GM19397 (cell line): ENCODE measurements around the gene SERPINB6.
"Not testable (repeated sequence)": the region's sequence is repeated elsewhere in the genome, so short reads cannot be mapped to it uniquely, and the experiment has no call there.

ENCODE experiments used
- ATAC-seq: cut with Tn5 transposase; IDR thresholded peaks from one replicate; pipeline ENCODE4 v1.9.1; 2021; ENCODE audit warnings: mild to moderate bottlenecking, moderate library complexity; ENCODE audit not compliant: unreplicated experiment

The SERPINB6 gene

DNA sequence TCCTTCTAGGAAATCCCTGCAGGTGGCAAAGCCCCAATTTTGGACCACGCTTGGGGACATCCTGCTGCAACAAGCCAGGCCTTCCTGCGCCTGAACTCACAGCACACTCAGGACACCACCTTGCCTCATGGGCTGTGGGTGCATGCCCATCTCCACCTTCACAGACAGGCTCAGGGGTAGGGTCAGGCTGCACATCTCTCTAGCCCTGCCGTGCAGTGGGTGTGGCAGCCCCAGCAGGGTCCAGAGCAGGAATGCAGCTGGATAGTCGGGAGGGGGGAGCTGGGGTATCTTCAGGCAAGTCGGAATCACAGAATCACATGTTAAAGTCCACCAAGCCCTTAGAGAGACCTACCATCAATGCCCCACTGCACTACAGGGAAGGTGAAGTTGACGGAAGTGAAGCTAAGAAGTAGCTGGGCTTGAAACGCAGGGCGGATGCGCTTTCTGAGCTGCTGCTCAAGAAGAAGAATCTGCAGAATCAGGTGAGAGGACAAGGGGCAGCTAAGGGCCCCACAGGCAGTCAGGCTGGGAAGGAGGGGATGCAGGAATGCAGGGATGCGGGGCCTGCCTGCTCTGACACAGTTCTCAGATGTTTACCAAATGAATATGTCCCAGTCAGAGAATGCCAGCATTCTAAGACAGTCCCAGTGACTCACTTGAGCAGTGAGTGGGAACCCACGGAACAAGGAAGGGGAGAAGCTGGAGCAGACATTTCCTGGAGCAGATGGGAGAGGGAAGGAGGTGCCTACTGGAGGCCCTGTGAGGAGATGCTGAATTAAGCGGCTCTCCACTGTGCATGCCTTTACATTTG is 11.3 kb downstream of the SERPINB6 start:
- ATAC-seq, result no peak

DNA sequence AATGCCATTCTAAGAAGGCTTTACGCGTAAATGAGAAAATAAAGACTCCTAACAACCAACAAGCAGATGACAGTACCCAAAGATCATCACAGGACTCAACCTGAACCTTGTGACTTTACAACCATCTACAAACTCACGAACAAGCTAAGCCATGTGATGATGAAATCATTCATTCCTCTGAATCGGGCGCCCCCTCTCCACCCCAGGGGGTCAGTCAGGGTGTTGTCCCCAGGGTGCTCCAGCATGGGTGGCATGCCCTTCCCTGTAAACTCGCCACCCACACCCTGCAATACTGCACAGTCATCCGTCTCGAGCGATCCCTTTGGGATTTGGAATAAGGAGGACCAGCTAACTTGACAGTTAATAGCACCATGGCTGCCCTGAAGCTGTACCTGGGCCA is 12.6 kb downstream of the SERPINB6 start:
- ATAC-seq, result no peak

DNA sequence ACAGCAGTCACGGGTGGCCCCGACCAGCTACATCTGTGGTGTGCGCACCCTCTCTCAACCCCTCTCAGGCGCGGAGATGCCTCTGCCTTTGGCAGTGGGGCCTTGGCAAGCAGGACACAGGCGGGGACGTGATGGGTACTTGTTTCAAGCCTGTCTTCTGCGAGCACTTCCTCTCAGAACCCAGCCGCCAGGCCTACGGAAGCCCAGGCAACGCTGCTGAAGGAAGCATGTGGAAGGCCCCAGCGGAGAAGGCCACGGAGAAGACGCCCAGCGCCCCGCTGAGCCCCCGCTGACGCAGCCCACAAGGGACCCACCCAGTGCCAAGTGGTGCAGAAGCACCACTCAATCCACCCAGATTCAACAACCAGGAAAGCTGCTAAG is 13.0 kb downstream of the SERPINB6 start:
- ATAC-seq, result no peak

DNA sequence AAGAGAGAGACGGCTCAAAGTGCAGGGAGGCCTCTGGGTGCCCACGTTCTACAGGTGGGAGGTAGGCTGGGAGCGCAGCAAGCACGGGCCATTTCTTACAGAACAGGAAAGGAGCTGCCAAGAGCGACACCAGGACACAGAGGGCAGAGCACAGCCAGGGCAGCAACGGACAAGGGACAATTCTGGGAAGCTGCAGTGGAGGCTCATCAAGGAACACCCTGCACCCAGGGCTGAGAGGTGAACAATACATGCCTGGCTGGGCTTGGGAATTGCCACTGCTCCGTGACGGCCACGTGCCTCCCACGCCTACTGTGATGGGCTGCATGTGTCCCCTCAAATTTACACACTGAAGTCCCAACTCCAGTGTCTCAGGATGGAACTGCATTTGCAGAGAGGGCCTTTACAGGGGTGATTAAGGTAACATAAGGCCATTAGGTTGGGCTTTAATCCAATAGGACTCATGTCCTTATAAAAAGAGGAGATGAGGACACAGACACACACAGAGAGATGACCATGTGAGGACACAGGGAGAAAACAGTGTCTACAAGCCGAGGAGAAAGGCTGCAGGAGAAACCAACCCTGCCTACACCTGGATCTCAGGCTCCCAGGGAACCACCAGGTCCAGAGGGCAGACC is 13.6 kb downstream of the SERPINB6 start:
- ATAC-seq, result no peak

DNA sequence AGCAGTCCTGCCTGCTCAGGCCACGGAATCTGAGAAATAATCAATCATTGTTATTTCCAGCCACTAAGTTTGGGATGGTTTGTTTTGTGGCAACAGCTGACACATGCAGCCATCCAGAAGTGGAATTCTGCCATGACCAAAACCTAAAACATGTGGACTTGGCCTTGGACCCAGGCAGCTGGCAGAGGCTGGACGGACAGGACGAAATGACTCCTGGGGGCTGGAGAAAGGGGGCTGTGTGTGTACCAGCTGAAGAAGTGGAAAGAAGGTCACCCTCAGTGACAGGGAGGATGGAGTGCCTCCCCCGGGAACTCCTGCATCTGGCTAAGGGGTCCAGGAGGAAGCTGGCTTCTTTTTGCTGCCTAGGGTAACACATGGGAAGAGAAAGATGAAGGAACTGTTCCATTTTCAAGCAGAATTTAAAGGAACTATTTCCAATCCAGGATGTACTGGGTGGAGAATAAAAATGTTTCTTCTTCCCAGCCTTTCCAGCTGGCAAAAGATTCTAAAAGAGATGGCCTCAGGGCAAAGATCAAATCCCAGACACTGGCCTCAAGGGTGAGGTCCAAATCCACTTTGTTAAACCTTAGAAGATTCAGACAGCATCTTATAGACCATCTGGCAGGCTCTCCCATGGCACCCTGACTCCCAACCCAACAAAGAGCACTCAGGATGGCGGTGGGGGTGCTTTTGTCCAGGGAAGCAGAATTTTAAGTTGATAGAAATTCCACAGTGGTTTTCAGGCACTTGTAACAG is 14.3 kb downstream of the SERPINB6 start:
- no peak for ATAC-seq

DNA sequence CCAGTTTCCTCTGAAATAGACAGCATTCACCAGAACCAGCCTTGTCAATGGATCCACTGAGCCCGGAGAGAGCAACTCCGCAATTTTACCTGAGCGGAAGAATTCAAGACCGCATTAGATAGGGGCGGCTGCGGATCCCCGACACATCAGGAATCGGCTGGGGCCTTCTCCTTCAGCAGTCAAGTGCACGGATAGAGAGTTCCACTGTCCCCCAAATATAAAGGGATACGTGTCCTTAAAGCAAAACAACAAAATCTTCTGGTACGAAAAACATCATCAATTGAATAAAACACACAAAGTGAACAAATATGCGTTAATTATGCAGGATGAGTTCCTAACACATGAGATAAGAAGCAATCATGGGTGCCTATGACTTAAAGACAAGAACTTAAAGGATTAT is 18.3 kb downstream of the SERPINB6 start:
- ATAC-seq, result no peak

DNA sequence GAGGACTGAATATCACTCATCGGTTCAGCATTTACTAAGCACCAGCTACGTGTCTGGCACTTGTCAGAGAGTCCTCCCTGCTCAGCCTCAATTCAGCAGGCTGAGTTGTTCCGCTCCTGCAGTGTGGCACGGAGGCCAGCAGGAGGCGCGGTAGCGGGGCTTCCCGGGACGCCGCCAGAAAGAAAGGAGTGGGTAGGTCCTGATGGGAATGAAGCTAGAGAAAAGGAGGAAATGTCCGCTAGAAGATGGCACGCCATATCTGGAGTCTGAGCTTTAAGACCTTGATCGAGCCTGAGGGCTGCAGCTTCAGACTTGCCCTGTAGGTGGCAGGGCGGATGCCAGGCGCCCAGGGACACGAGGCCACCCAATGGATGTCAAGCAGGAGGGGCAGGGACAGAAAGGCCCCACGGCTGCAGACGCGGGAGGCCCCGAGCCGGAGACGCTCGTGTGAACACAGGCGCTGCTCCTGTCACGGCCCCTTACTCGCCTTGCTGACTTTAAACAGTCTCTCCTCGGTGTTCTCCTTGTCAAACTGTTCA is 18.7 kb downstream of the SERPINB6 start:
- no peak for ATAC-seq

DNA sequence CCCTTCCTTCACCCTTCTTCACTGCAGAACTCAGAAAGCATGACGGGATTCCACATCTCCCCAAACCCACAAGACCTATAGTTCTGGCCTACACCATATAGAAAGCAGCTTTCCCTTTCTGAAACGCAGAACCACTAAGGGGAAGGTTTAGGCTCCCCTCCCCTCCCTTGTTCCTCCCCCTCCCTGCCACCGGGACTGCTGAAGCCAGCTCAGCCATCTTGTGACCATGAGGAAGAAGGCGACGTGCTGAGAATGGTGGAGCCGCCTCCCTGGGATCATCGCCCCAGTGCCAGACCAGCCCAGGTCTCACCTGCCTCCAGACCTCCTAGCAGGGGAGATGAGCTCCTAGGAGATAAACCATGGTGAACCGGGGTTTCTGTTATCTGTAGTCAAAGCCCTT is 19.6 kb downstream of the SERPINB6 start:
- ATAC-seq, result no peak

DNA sequence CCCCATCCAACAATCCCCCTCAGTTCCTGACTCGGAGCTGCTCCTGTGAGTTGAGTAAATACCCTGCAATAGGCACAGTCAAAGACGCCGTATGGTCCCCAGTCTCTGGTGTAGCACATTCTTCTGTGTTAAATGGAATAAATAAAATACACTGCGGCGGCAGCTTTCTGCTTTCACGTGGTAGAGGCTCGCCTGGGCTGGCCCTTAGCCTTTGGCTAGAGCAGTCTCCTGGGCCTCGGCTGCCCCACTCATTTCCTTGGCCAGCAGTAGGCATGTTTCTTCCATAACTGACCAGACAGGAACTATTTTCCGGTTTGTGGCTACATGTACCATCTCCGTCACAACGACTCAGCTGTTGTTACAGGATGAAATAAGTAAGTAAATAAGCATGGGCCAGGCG is 20.7 kb downstream of the SERPINB6 start:
- ATAC-seq, result no peak

DNA sequence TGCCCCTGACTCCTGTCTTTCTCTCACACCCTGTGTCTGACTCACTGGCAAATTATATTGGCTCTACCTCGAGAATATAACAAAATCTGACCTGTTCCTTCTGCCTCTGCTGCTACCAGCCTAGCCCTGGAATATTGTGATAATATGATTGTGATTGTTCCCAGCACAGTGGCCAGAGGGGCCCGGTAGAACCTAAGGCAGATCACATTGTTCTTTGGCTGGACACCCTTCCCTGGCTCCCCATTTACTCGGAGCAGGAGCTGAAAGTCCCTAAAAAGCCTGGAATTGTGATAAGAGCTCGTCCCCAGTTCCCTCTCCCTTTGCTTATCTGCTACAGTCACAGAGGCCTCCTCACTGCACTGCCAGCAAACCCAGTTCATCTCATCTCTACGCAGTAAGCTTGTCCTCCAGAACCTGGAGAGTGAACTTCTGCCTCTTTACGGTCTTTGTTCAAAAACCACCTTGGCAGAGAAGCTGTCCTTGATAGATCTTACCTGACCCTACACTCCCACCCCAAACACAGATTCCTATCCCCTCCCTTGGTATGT is 21.8 kb downstream of the SERPINB6 start:
- ATAC-seq, result no peak

DNA sequence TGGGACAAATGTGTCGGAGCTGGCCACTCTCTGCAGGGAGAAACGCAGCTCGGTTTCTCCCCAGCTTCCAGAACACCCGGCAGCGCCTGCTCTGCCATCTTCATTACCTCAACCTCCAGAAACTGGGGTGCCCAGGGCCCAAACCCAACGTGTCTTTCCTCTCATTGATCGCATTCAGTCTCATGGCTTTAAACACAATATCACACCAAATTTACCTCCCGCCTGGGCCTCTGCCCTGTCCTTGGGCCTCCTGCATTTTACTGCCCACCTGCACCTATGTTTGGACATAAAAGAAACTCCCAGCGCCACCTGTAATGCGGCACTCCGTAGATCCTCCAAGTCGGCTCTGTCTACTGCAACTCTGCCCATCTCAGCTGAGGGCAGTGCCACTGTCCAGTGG is 22.2 kb downstream of the SERPINB6 start:
- ATAC-seq, result no peak

DNA sequence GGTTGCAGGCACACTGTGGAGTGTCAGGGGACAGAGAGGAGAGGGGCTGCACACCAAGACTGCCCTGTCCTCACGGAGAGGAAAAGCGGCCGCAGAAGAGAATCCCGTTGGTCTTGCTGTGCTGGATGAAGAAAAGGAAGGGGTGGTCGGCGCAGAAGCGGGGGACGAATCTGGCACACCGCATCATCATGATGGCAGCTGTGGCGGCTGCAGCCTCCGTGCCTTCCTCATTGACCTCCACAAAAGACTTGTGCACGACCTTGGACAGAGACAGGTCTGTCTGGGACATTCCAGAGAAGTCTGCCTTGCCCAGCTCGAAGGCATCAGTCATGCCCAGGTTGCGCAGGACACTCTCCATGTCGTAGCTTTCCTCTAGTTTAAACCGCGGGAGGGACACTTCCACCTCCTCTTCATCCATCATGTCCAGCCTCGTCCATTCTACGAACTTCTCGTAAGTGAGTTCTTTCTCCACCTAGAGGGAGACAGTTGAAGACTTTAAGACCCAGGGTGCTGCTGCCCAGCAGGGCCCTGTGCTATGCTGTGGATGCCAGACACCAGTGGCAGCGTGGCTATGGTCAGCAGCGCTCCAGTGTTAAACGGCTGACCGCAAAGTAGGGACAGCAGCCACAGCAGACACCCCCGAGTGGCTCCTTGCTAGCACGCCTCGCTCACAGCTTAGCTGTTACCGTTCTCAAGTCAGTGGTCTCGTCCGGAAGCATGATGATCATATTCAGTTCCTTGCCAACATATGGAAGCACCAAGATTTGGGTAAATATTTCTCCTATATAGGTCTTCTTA is 22.9 kb downstream of the SERPINB6 start:
- ATAC-seq, result no peak

DNA sequence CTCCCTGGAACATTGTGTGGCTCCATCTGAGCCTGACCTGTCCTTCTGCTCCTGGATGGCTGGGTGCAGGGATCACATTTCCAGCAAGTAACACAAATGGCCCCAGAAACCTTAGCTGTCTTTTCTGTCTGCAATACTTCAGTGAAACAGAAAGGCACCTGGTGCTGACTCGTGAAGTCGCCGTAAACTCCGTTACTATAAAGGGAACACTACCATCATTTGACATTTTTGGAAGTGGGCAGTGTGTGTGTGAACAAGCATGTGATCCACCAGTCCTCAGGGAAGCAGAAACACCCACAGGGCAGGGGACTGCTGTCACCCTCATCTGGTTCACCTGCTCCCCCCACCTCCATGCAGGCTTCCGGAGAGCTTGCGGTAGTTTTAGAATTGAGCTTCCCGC is 23.9 kb downstream of the SERPINB6 start:
- ATAC-seq, result no peak

DNA sequence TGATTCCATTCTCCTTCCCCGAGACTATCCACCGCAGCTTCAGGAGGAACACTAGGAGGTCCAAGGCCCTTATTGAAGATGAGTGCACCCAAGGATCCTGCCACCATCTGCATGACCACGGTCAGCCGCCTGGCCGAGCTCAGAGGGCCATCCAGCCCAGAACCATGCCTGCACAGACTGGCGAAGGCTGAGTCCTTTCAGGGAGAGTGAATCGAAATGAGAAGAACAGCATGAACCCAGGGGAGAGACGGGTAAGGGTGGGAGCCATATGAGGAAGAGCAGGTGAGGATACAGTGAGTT is 26.3 kb downstream of the SERPINB6 start:
- ATAC-seq, result no peak

DNA sequence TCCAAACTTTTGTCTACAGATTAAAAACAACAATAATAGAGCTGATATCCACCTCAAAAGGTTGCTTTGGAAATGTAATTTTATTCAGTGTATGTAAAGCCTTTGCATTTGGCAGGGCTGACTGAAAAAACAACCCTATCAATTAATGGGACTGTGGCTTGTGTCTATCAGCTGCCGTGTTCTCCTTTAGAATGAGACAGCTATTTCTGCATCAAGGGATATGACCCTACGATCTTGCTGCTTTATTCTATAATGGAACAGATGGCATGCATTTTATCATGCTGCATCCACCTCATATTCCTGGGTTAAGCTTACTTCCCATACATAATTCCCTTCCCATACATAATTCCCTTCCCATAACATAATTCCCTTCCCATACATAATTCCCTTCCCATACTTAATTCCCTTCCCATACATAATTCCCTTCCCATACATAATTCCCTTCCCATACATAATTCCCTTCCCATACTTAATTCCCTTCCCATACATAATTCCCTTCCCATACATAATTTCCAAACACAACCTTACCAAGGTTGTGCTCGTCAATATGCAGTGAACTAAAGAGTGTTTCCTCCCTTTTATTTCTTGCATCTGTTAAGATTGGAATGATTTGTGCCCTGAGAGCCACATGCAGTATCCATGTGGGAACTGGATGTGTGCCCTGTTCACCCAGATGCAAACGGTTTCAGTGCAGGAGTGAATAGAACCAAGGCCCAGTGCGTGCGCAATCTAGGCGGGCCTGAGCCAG is 26.8 kb downstream of the SERPINB6 start:
- no peak for ATAC-seq

DNA sequence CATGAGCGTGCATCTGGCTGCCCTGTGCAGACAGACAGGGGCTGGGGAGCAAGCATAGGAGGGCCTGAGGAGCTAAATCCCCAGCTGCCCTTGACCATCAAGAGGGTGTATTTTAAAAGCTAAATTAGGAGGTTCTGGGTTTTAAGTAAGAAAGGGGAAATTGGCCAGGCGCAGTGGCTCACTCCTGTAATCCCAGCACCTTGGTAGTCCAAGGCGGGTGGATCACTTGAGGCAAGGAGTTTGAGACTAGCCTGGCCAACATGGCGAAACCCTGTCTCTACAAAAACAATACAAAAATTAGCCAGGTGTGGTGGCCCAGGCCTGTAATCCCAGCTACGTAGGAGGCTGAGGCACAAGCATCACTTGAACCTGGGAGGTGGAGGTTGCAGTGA is 27.8 kb downstream of the SERPINB6 start:
- no peak for ATAC-seq

DNA sequence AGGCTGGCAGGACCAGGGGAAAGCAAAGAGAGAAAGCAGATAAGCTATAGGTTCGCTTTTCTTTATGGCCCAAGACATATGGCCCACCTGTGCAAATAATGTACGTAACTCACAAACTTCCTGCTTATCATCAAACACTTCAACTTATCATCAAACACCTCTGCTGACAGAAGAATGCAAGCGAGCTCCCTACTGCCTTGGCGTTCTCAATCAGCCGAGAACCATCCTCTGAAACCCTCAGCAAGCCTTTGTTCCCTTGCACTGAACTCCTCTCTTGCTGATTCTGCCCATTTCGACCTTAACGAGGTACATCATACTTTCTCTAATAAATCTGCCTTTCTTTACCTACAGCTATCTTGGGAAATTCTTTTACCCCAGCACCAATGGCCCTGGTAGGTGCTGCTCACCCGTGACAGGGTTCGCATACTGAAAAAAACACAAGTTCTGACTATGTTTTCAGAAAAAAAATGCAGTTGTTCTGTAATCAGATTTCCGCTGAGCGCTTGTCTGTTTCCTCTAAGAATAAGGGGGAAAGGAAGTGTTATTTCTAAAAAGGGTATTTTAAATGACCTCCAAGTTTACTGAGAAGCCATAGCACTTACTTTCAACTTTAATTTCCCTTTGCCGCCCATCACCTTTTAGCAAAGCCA is 28.3 kb downstream of the SERPINB6 start:
- ATAC-seq, result no peak

DNA sequence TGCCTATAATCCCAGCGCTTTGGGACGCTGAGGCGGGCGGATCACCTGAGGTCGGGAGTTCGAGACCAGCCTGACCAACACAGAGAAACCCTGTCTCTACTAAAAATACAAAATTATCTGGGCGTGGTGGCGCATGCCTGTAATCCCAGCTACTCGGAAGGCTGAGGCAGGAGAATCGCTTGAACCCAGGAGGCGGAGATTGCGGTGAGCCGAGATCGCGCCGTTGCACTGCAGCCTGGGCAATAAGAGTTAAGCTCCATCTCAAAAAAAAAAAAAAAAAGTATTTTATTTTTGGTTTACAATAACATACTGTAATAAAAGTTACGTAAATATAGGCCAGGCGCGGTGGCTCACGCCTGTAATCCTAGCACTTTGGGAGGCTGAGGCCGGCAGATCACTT is 29.3 kb downstream of the SERPINB6 start:
- ATAC-seq, result not testable (repeated sequence)

DNA sequence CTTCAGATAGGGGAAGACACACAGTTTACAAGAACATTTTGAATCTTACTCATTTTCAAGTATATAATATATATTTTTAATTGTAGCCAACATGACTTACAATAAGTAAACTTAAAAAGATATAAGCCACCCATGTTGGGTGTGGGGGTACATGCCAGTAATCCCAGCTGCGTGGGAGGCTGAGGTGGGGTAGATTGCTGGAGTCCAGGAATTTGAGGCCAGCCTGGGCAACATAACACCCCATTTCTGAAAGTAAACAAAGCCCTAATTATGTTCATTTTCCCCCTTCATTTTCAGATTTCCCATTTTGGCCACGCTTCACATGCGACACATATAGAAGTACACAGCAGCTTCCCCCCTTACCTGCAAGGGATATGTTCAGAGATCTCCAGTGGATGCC is 30.5 kb downstream of the SERPINB6 start:
- no peak for ATAC-seq
